ENCODE measurements around the gene HIBADH.

HIBADH gene

GRCh38 chr7:27616914-27617548 is 45.7 kb downstream of the HIBADH start (continued):
- no peak for TF ChIP-seq OSR1 (CRISPR knock-in tag; IDR thresholded peaks at IDR 0.05)

GRCh38 chr7:27616186-27616491 is 46.5 kb downstream of the HIBADH start:
- ATAC-seq = no peak

More at GRCh38 chr7:27616186-27616491, 46.5 kb downstream of the HIBADH start:
- no peak for TF ChIP-seq CSRNP3 (CRISPR knock-in tag; IDR thresholded peaks at IDR 0.05)
- TF ChIP-seq TSHZ2 (CRISPR knock-in tag; IDR thresholded peaks at IDR 0.05) = no peak
- no peak for TF ChIP-seq BACH2 (CRISPR knock-in tag; IDR thresholded peaks at IDR 0.05; ENCODE audit: borderline replicate concordance)
- TF ChIP-seq SNAI2 (CRISPR knock-in tag; IDR thresholded peaks at IDR 0.05) = no peak
- TF ChIP-seq TCF4 (CRISPR knock-in tag; IDR thresholded peaks at IDR 0.05; ENCODE audit: borderline replicate concordance) = no peak
- TF ChIP-seq CREB5 (CRISPR knock-in tag; IDR thresholded peaks at IDR 0.05; ENCODE audit: low read depth) = no peak
- no peak for TF ChIP-seq PATZ1 (CRISPR knock-in tag; IDR thresholded peaks at IDR 0.05; ENCODE audit: borderline replicate concordance)
- TF ChIP-seq ZNF565 (CRISPR knock-in tag; conservative IDR thresholded peaks at IDR 0.05; ENCODE audit: low read depth) = no peak
- no peak for TF ChIP-seq ZFP3 (CRISPR knock-in tag; IDR thresholded peaks at IDR 0.05)
- TF ChIP-seq ESRRG (CRISPR knock-in tag; IDR thresholded peaks at IDR 0.05) = no peak
- no peak for TF ChIP-seq TOX (CRISPR knock-in tag; IDR thresholded peaks at IDR 0.05; ENCODE audit: borderline replicate concordance)
- no peak for TF ChIP-seq ZNF70 (CRISPR knock-in tag; IDR thresholded peaks at IDR 0.05)
- TF ChIP-seq ISL1 (CRISPR knock-in tag; IDR thresholded peaks at IDR 0.05) = no peak
- no peak for TF ChIP-seq OSR1 (CRISPR knock-in tag; IDR thresholded peaks at IDR 0.05)
- TF ChIP-seq POU6F1 (CRISPR knock-in tag; IDR thresholded peaks at IDR 0.05; ENCODE audit: borderline replicate concordance, low read depth) = no peak
- TF ChIP-seq ZFP30 (CRISPR knock-in tag; IDR thresholded peaks at IDR 0.05) = no peak
- TF ChIP-seq CSDC2 (CRISPR knock-in tag; IDR thresholded peaks at IDR 0.05) = no peak
- TF ChIP-seq RARB (CRISPR knock-in tag; IDR thresholded peaks at IDR 0.05) = no peak
- TF ChIP-seq GLIS3 (CRISPR knock-in tag; IDR thresholded peaks at IDR 0.05) = no peak
- no peak for TF ChIP-seq ARNTL (CRISPR knock-in tag; IDR thresholded peaks at IDR 0.05; ENCODE audit: borderline replicate concordance, low read depth)

All from SK-N-SH treated with all-trans-retinoic acid at 6 μM for 48 hours (cell line).